ENCODE measurements around the gene C2CD2.

C2CD2 gene

DNA sequence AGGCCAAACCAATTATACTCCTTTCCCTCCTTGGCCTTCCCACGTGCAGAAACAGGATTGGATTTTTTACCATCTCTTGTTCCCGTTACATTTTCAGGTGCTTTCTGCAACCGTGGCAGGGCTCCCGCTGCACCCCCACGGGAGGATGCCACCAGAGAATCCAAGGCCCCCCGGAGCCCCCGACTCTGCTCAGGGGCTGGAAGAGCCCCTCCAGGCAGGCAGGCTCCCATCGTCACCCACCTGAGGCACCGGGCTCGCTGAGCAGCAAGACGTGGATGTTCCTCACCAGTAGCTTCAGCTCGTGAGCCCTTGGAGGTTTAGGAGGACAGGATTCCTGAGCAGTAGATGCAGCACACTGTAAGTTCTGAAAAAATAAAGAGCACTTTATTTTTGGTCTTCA is 39.5 kb downstream of the C2CD2 start:
- no peaks in the 10 kb centered on the region for H3K9me3 ChIP-seq (ENCODE audit: low read length)
- no peaks in the 10 kb centered on the region for H3K9me2 ChIP-seq (ENCODE audit: low read depth, low read length)
- H4K20me1 ChIP-seq (ENCODE audit: insufficient read depth, low read length): no peaks in the 10 kb centered on the region
- no peak for TF ChIP-seq EZH2 (IDR thresholded peaks at IDR 0.05; ENCODE audit: borderline replicate concordance, low read length)
- TF ChIP-seq, protein P1, sequence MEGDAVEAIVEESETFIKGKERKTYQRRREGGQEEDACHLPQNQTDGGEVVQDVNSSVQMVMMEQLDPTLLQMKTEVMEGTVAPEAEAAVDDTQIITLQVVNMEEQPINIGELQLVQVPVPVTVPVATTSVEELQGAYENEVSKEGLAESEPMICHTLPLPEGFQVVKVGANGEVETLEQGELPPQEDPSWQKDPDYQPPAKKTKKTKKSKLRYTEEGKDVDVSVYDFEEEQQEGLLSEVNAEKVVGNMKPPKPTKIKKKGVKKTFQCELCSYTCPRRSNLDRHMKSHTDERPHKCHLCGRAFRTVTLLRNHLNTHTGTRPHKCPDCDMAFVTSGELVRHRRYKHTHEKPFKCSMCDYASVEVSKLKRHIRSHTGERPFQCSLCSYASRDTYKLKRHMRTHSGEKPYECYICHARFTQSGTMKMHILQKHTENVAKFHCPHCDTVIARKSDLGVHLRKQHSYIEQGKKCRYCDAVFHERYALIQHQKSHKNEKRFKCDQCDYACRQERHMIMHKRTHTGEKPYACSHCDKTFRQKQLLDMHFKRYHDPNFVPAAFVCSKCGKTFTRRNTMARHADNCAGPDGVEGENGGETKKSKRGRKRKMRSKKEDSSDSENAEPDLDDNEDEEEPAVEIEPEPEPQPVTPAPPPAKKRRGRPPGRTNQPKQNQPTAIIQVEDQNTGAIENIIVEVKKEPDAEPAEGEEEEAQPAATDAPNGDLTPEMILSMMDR (IDR thresholded peaks at IDR 0.05; ENCODE audit: low read length): no peak
- no peaks in the 10 kb centered on the region for H3K27me3 ChIP-seq (ENCODE audit: insufficient read depth, low read length)
- no peaks in the 10 kb centered on the region for H3K4me1 ChIP-seq (ENCODE audit: insufficient read depth, low read length, severe bottlenecking)
- no peaks in the 10 kb centered on the region for H3F3A ChIP-seq (ENCODE audit: insufficient read depth, low read length)
- no peak overlapping the region for H3K9ac ChIP-seq (ENCODE audit: low read length)
- no peaks in the 10 kb centered on the region for H3K79me2 ChIP-seq (ENCODE audit: insufficient read depth, low read length)
- no peak overlapping the region for H2AFZ ChIP-seq (ENCODE audit: low read length)
- no peak overlapping the region for H3K27ac ChIP-seq (ENCODE audit: low read depth, low read length, poor library complexity, severe bottlenecking)
- H3K4me2 ChIP-seq (ENCODE audit: low read length): no peak overlapping the region
- H3K4me3 ChIP-seq (ENCODE audit: low read depth, low read length, poor library complexity, severe bottlenecking): no peak overlapping the region
- H3K36me3 ChIP-seq (ENCODE audit: insufficient read depth, low read length): no peaks in the 10 kb centered on the region; the same call in 1 of the 2 replicates

DNA sequence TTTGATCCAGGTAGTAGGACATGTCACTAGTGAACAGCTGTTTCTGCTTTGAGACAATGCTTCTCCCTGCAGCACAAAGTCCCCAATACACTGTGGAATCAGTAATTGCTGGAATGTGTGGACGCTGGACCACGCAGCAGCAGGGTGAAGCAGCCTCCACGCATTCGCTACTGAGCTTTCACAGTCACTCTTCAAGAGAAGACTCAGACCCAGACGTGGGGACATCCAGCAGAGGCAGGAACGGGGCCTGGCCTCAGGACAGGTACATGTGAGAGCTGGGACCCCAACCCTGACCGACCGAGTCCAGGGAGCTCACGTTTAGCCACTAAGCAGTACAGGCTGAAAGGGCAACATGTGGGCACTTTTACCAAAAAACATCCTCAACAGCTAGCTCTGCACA is 40.6 kb downstream of the C2CD2 start:
- TF ChIP-seq, protein P1 (IDR thresholded peaks at IDR 0.05; ENCODE audit: low read length): no peak
- TF ChIP-seq EZH2 (IDR thresholded peaks at IDR 0.05; ENCODE audit: borderline replicate concordance, low read length): no peak
- Histone ChIP-seq H3F3A (ENCODE audit: insufficient read depth, low read length) (no peaks in the 10 kb centered on the region), H3K4me2 (ENCODE audit: low read length) (no peak overlapping the region), H2AFZ (ENCODE audit: low read length) (no peak overlapping the region), H3K27me3 (ENCODE audit: insufficient read depth, low read length) (no peaks in the 10 kb centered on the region), H3K79me2 (ENCODE audit: insufficient read depth, low read length) (no peaks in the 10 kb centered on the region), H3K9me3 (ENCODE audit: low read length) (no peaks in the 10 kb centered on the region), H4K20me1 (ENCODE audit: insufficient read depth, low read length) (no peaks in the 10 kb centered on the region), H3K27ac (ENCODE audit: low read depth, low read length, poor library complexity, severe bottlenecking) (no peak overlapping the region), H3K9ac (ENCODE audit: low read length) (no peak overlapping the region), H3K36me3 (ENCODE audit: insufficient read depth, low read length) (no peaks in the 10 kb centered on the region; the same call in 1 of the 2 replicates), H3K4me1 (ENCODE audit: insufficient read depth, low read length, severe bottlenecking) (no peaks in the 10 kb centered on the region), H3K4me3 (ENCODE audit: low read depth, low read length, poor library complexity, severe bottlenecking) (no peak overlapping the region), H3K9me2 (ENCODE audit: low read depth, low read length) (no peaks in the 10 kb centered on the region)

DNA sequence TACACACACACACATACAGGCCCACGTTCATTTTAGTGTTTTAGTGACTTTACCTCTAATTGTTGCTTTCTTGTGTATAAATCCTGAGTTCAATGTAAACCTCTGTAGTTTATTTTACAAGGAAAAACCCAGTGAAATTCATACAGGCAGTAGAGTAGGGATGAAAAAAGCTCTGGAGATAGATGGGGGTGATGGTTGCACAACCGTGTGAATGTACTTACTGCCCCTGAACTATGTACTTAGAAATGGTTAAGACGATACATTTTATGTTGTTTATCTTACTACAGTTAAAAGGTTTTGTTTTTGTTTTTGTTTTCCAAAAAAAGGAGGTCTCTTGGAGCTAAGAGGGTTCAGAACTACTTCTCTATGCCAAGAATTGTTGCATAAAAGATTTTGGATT is 45.0 kb downstream of the C2CD2 start:
- no peaks in the 10 kb centered on the region for H3K79me2 ChIP-seq (ENCODE audit: insufficient read depth, low read length)
- no peaks in the 10 kb centered on the region for H3K27me3 ChIP-seq (ENCODE audit: insufficient read depth, low read length)
- no peaks in the 10 kb centered on the region for H3F3A ChIP-seq (ENCODE audit: insufficient read depth, low read length)
- H3K4me2 ChIP-seq (ENCODE audit: low read length): no peak overlapping the region
- H3K4me3 ChIP-seq (ENCODE audit: low read depth, low read length, poor library complexity, severe bottlenecking): no peak overlapping the region
- no peak overlapping the region for H3K27ac ChIP-seq (ENCODE audit: low read depth, low read length, poor library complexity, severe bottlenecking)
- no peak overlapping the region for H2AFZ ChIP-seq (ENCODE audit: low read length)
- no peaks in the 10 kb centered on the region for H4K20me1 ChIP-seq (ENCODE audit: insufficient read depth, low read length)
- TF ChIP-seq, protein P1 (IDR thresholded peaks at IDR 0.05; ENCODE audit: low read length): no peak
- TF ChIP-seq EZH2 (IDR thresholded peaks at IDR 0.05; ENCODE audit: borderline replicate concordance, low read length): no peak
- H3K9me2 ChIP-seq (ENCODE audit: low read depth, low read length): no peaks in the 10 kb centered on the region
- H3K36me3 ChIP-seq (ENCODE audit: insufficient read depth, low read length): no peaks in the 10 kb centered on the region
- no peaks in the 10 kb centered on the region for H3K9me3 ChIP-seq (ENCODE audit: low read length)
- H3K4me1 ChIP-seq (ENCODE audit: insufficient read depth, low read length, severe bottlenecking): no peaks in the 10 kb centered on the region
- no peak overlapping the region for H3K9ac ChIP-seq (ENCODE audit: low read length)
